DOHH2 (cell line): Measurements from ENCODE around the gene SORL1.
"Not testable (repeated sequence)": the region's sequence is repeated elsewhere in the genome, so short reads cannot be mapped to it uniquely, and the experiment has no call there.

Experiments used
- H3F3A ChIP-seq: fragments of 200-600 bp; sonication (generic), shearing (Covaris generic); 2 replicates; pipeline ENCODE4 v1.6.0; 2016; ENCODE audit warnings: antibody characterized with exemption, mild to moderate bottlenecking; ENCODE audit not compliant: control insufficient read depth, insufficient read depth
- H3K27ac ChIP-seq: fragments of 200-600 bp; sonication (generic); 2 replicates; pipeline ENCODE4 v1.5.1; 2014; ENCODE audit warnings: low read depth, mild to moderate bottlenecking, low read length, moderate library complexity
- H3K27me3 ChIP-seq: fragments of 200-600 bp; sonication (generic); 2 replicates; pipeline ENCODE4 v1.6.1; 2014; ENCODE audit warnings: mild to moderate bottlenecking, low read length, mixed read lengths; ENCODE audit not compliant: control insufficient read depth
- H3K36me3 ChIP-seq: fragments of 200-600 bp; sonication (generic); 2 replicates; pipeline ENCODE4 v1.6.1; 2014; ENCODE audit warnings: mild to moderate bottlenecking, low read length, moderate library complexity, mixed read lengths; ENCODE audit not compliant: control insufficient read depth
- H3K4me1 ChIP-seq: fragments of 200-600 bp; sonication (generic); 2 replicates; pipeline ENCODE4 v1.6.1; 2014; ENCODE audit warnings: mild to moderate bottlenecking, low read length, mixed read lengths; ENCODE audit not compliant: control insufficient read depth
- H3K4me2 ChIP-seq: fragments of 200-600 bp; sonication (generic); 2 replicates; pipeline ENCODE4 v1.6.0; 2014; ENCODE audit warnings: mild to moderate bottlenecking, low read length, moderate library complexity
- H3K4me3 ChIP-seq: fragments of 200-600 bp; sonication (generic); 2 replicates; pipeline ENCODE4 v1.5.1; 2014; ENCODE audit warnings: mild to moderate bottlenecking, low read length, mixed read lengths
- H3K79me2 ChIP-seq: fragments of 200-600 bp; sonication (generic); 2 replicates; pipeline ENCODE4 v1.6.1; 2014; ENCODE audit warnings: mild to moderate bottlenecking, low read length, mixed read lengths; ENCODE audit not compliant: control insufficient read depth
- H3K9me2 ChIP-seq: fragments of 200-600 bp; sonication (generic); replicated peaks from 2 replicates; pipeline ENCODE4 v1.6.1; 2014; ENCODE audit warnings: mild to moderate bottlenecking, low read length, mixed read lengths; ENCODE audit not compliant: control insufficient read depth
- H3K9me3 ChIP-seq: fragments of 200-600 bp; sonication (generic); 2 replicates; pipeline ENCODE4 v1.6.1; 2014; ENCODE audit warnings: antibody characterized with exemption, low read length, mixed read lengths; ENCODE audit not compliant: control insufficient read depth, insufficient read depth
- H4K20me1 ChIP-seq: fragments of 200-600 bp; sonication (generic); 2 replicates; pipeline ENCODE4 v1.6.0; 2014; ENCODE audit warnings: low read depth, mild to moderate bottlenecking, antibody characterized with exemption, low read length, moderate library complexity; ENCODE audit not compliant: control insufficient read depth, insufficient read depth
- CTCF ChIP-seq: fragments of 200-600 bp; sonication (generic); IDR thresholded peaks from one replicate; pipeline ENCODE4 v1.5.1; 2014; ENCODE audit warnings: antibody characterized with exemption, mild to moderate bottlenecking, low read depth, low read length; ENCODE audit not compliant: poor library complexity, severe bottlenecking
- EZH2phosphoT487 ChIP-seq: fragments of 200-600 bp; sonication (generic); IDR thresholded peaks from 2 replicates; pipeline ENCODE4 v1.6.1; 2017; ENCODE audit warnings: borderline replicate concordance, mild to moderate bottlenecking, antibody characterized with exemption, low read length, moderate library complexity, mixed read lengths

Gene SORL1

DNA sequence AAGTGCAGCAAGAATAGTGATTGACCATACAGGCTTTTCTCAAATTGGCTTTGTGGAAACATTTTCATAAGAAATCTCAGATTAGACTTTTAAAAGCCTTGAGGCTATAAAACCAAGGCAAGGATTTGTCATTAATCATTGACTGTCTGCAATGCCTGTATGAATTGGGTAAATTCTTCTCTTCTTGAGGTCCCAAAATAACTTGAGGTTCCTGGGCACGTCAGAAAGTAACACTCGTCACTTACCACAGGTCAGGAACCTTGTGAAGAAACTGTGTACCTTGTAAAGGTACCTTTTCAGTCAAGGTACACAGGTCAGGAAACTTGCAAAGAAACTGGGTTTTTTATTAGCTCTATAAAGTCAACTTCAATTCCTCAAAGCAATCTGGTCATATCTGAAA is 43.3 kb upstream of the SORL1 start:
- TF ChIP-seq EZH2phosphoT487 = no peak
- no peaks in the 10 kb centered on the region for H4K20me1 ChIP-seq
- H3K79me2 ChIP-seq = no peaks in the 10 kb centered on the region
- no peaks in the 10 kb centered on the region for H3K9me2 ChIP-seq
- no peak overlapping the region for H3K27ac ChIP-seq
- no peaks in the 10 kb centered on the region for H3K9me3 ChIP-seq
- H3K27me3 ChIP-seq = no peaks in the 10 kb centered on the region
- H3K36me3 ChIP-seq = no peaks in the 10 kb centered on the region
- 0 out of 2 replicates have a peak overlapping the region, but pooled peaks have one; percentile 22 for H3K4me2 ChIP-seq
- peaks cover 31% of the 10 kb centered on the region for H3F3A ChIP-seq
- peaks cover 77% of the 10 kb centered on the region for H3K4me1 ChIP-seq
- no peak overlapping the region for H3K4me3 ChIP-seq

DNA sequence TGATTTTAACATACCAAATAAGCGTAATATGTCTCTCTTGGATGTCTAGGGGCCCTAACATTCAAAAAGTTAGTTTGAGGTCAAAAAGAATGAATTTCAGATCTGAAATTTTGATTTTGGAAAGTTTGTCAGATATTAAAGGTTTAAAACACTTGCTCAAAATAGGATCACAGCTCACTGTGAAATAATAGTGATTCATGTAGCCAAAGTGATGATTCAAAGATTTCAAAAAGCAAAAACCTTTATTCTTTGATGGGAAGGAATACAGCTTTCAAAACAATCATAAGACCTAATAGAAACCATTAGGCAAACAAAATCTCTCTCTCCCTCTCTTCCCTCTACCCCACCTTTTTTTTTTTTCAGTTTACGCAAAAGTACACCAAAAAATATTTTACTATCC is 42.1 kb upstream of the SORL1 start:
- H3K79me2 ChIP-seq, H3K9me3 ChIP-seq, H4K20me1 ChIP-seq, H3K27ac ChIP-seq, H3K36me3 ChIP-seq, H3K4me2 ChIP-seq, H3K4me3 ChIP-seq, H3K27me3 ChIP-seq, H3K9me2 ChIP-seq: not testable (repeated sequence)
- H3K4me1 ChIP-seq = peaks cover 73% of the 10 kb centered on the region
- H3F3A ChIP-seq = peaks cover 31% of the 10 kb centered on the region

DNA sequence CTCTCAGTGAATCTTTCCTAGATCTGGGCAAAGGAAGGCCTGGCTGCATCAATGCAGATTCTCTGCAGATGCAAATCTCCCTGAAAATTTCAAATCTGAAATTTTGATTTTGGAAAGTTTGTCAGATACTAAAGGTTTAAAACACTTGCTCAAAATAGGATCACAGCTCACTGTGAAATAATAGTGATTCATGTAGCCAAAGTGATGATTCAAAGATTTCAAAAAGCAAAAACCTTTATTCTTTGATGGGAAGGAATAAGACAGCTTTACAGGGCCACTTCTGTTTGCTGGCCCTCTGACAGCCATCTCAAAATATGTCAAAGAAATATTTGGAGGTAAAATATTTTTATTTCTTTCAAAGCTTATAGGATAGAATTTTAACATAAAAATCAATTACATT is 40.8 kb upstream of the SORL1 start:
- H3K27me3 ChIP-seq, H3K9me3 ChIP-seq, H3K79me2 ChIP-seq, H3K36me3 ChIP-seq, H3K4me3 ChIP-seq, H4K20me1 ChIP-seq, H3K27ac ChIP-seq, H3K4me2 ChIP-seq, H3K9me2 ChIP-seq: not testable (repeated sequence)
- H3F3A ChIP-seq = peaks cover 29% of the 10 kb centered on the region
- peaks cover 72% of the 10 kb centered on the region for H3K4me1 ChIP-seq

DNA sequence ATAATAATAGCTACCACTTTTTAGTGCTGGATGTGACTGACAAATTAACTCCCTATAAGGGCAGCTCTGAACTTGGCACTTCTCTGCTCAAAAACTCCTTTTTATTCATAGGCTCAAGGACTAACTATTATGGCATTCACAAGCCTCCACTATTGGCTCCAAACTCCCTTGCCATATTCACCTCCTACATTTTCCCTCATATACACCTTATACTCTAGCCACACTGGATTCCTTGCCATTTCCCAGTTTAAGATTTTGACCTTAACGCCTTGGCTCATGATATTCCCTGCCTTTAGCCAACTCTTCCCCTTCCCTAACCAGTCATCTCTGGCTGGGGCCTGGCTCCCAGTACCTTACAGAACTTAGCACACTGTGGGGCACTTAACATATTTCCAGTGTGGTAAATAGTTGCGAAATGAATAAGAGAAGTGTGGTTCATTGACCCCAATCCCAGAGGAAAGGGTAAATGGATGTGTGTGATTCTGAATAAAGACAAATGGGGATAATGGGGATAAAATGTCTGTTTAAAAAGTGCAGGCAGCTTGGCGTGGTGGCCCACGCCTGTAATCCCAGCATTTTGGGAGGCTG is 40.0 kb upstream of the SORL1 start:
- TF ChIP-seq CTCF = no peak
- TF ChIP-seq EZH2phosphoT487 = no peak
- Histone ChIP-seq H3K9me3 (no peaks in the 10 kb centered on the region), H3K79me2 (no peaks in the 10 kb centered on the region), H3F3A (peaks cover 22% of the 10 kb centered on the region), H3K4me1 (peaks cover 72% of the 10 kb centered on the region), H3K4me2 (no peak overlapping the region), H3K27me3 (no peaks in the 10 kb centered on the region), H3K9me2 (no peaks in the 10 kb centered on the region), H3K4me3 (no peak overlapping the region), H3K27ac (no peak overlapping the region), H4K20me1 (no peaks in the 10 kb centered on the region), H3K36me3 (no peaks in the 10 kb centered on the region)

- TF ChIP-seq CTCF (no peak), EZH2phosphoT487 (no peak)
- no peak overlapping the region for H3K4me3 ChIP-seq
- no peak overlapping the region for H3K4me2 ChIP-seq
- no peaks in the 10 kb centered on the region for H4K20me1 ChIP-seq
- no peaks in the 10 kb centered on the region for H3K9me3 ChIP-seq
- H3K79me2 ChIP-seq = no peaks in the 10 kb centered on the region
- H3K36me3 ChIP-seq = no peaks in the 10 kb centered on the region
- H3F3A ChIP-seq = peaks cover 22% of the 10 kb centered on the region
- no peaks in the 10 kb centered on the region for H3K9me2 ChIP-seq
- H3K27me3 ChIP-seq = no peaks in the 10 kb centered on the region
- peaks cover 72% of the 10 kb centered on the region for H3K4me1 ChIP-seq
- no peak overlapping the region for H3K27ac ChIP-seq
Measured at GRCh38 chr11:121412711-121413415, 39.3 kb upstream of the SORL1 start.
